DOHH2 (cell line): ENCODE measurements around the gene SGPP1.

ENCODE experiments used
- CTCF ChIP-seq: fragments of 200-600 bp; sonication (generic); IDR thresholded peaks from one replicate; pipeline ENCODE4 v1.5.1; 2014; ENCODE audit warnings: antibody characterized with exemption, mild to moderate bottlenecking, low read depth, low read length; ENCODE audit not compliant: poor library complexity, severe bottlenecking
- EZH2phosphoT487 ChIP-seq: fragments of 200-600 bp; sonication (generic); IDR thresholded peaks from 2 replicates; pipeline ENCODE4 v1.6.1; 2017; ENCODE audit warnings: borderline replicate concordance, mild to moderate bottlenecking, antibody characterized with exemption, low read length, moderate library complexity, mixed read lengths

- no peak for TF ChIP-seq EZH2phosphoT487
- TF ChIP-seq CTCF: no peak
These were observed 65.1 kb downstream of the SGPP1 start for GRCh38 chr14:63662776-63663175.
